ENCODE data around the gene PRSS12.
"Not testable (repeated sequence)": the region's sequence is repeated elsewhere in the genome, so short reads cannot be mapped to it uniquely, and the experiment has no call there.

PRSS12 gene

DNA sequence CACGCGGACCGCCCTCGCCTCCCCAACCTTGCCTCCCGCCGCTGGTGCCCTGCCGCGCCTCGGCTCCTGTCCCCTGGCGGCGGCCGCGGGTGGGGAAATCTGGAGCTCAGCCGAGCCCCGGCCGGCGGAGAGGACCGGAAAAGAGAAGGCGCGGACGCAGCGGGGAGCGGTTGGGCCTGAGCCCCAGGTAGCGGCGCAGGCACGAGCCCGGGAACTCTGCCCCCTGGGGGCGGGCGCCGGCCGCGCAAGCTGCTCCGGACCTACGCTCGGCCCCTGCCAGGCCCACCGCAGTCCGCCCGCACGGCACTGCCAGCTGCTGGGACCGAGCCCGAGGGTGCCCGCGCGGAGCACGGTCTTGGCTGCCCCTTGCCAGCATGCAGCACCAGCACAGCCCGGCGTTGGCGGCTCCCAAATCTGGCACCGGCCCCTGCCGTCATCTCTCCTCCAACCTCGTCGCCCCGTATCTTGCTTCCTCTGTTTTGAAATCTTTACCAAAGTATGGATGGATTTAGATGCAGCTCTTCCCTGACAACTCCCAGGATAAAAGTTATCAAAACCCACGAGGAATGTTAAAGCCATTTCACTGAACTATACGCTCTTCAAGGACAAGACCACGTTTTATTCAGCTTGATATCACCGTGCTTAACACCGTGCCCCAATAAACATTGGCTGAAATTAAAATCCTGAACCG, at the start of gene PRSS12:
Gene PRSS12, minus strand, starts transcription at position 161 of the 691 bp plus-strand sequence. CDS start 283 bp downstream, outside the sequence.
- peaks cover 91% of the 10 kb centered on the region for H3K27me3 Mint-ChIP-seq
- H3K9me3 Mint-ChIP-seq, result no peaks in the 10 kb centered on the region
- ATAC-seq, result peak; percentile 92
- H3K4me3 Mint-ChIP-seq, result peak within 1 kb of the TSS; percentile 70 to 87
- H3K27ac Mint-ChIP-seq, result no peak within 1 kb of the TSS
- H3K4me1 Mint-ChIP-seq, result peaks cover 18% of the 10 kb centered on the region
- peak; percentile 72 to 74 for DNase-seq

DNA sequence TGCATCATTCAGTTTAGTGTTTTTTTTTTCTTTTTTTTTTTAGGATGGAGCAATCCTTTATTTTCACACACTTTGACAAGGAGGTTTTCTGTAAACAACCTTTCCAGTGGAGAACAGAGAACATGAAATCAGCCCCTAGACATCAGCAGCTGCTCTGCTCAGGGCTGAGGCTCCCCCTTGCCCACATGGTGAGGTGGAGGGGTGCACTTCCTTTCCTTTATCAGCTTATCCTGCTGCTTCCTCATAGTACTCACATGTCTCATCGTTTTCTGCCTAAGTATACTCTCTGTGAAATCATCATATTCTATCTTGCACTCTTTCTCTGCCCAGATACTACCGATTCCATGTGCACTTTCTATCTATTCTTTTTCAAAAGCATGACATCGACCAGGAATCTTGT, 47.6 kb upstream of the PRSS12 start:
- H3K27me3 Mint-ChIP-seq, result peaks cover 23% of the 10 kb centered on the region
- H3K4me3 Mint-ChIP-seq, result no peak overlapping the region
- no peak overlapping the region for H3K27ac Mint-ChIP-seq
- DNase-seq, result no peak
- H3K4me1 Mint-ChIP-seq, result no peaks in the 10 kb centered on the region
- H3K9me3 Mint-ChIP-seq, result no peaks in the 10 kb centered on the region
- no peak for ATAC-seq

GRCh38 chr4:118399883-118400282, 47.1 kb upstream of the PRSS12 start:
- not testable (repeated sequence) for ATAC-seq, H3K4me1 Mint-ChIP-seq, H3K4me3 Mint-ChIP-seq, H3K9me3 Mint-ChIP-seq, DNase-seq
- peaks cover 21% of the 10 kb centered on the region for H3K27me3 Mint-ChIP-seq
- peak overlapping the region in 1 of 2 donors; percentile 57 for H3K27ac Mint-ChIP-seq

DNA sequence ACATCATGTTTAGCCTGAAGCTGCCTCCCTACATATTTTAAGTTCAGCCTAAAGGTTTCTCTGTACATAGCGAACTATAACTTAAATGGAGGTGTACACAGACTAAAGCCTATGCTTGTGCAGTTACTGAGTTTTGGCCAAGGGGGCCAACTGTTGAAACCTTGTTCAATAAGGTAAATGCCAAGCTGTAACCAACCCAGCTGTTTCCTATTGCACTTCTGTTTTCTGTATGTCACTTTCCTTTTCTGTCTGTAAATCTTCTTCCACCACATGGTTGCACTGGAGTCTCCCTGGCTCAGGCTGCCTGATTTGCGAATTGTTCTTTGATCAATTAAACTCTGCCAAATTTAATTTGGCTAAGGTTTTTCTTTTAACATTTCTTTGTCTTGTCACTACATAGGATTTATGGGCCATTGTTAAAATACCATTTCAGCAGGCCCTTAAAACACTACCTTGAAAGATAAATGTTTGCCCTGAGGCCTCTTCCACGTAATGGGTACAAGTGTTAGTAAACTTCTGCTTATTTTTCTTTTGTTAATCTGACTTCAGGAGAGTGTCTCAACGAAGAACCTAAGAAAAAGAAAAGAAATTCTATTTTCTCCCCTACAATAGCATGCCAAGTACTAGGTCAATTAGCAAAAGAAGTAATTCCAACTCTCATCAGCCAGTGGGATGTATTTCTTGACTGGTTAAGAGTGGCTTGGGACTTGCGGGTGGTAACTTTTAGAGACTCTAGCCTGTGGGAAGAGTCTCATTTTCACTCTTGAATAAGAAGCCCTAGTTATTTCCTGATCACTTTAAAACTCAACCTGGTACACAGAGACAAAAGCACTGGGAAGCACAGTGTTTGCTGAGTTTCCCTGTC, 45.7 kb upstream of the PRSS12 start:
- H3K27ac Mint-ChIP-seq, result no peak overlapping the region
- H3K9me3 Mint-ChIP-seq, result no peaks in the 10 kb centered on the region
- H3K4me3 Mint-ChIP-seq, result no peak overlapping the region
- peaks cover 13% of the 10 kb centered on the region for H3K27me3 Mint-ChIP-seq
- no peak for DNase-seq
- no peaks in the 10 kb centered on the region for H3K4me1 Mint-ChIP-seq
- ATAC-seq, result peak; percentile 49

GRCh38 chr4:118397623-118397979, 44.8 kb upstream of the PRSS12 start:
- ATAC-seq (no peak), DNase-seq (no peak)
- Mint-ChIP-seq H3K27ac (no peak overlapping the region), H3K27me3 (peaks cover 20% of the 10 kb centered on the region), H3K4me1 (no peaks in the 10 kb centered on the region), H3K9me3 (peaks cover 4 to 5% of the 10 kb centered on the region in 2 donors), H3K4me3 (no peak overlapping the region)

DNA sequence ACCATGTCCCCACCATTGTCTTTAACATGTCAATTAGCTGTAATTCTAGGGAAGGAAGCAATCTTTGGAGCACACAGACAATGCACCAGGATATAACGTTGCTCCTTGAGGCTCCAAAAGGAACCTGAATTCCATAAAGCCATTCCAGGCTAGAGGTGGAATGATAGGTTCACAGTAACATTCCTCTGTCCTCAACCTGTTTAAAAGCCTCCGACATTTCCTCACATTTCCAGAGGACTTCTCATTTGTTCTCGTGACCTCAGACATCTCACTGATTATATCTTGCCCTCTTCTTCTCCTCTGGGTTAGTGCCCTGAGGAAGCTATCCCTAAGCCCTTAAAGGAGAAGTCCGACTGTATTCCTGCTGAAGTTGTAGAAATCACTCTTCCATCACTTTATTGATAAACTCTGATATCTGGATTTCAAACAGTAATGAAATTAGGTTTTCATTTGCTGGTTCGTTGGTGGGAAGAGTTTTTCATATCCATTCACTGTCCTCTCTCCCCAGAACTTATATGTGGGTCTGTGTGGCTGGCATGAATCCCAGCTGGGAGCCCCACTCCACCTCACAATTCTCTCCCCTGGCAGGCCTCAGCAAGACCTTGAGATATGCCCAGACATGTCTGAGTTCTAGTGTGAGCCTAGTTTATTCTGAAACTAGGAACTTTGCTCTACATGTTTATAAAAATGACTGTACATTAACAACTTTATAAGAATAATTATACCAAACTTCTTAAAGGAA, 44.2 kb upstream of the PRSS12 start:
- H3K4me3 Mint-ChIP-seq, result no peak overlapping the region
- H3K9me3 Mint-ChIP-seq, result peaks cover 4 to 7% of the 10 kb centered on the region in 2 donors
- no peaks in the 10 kb centered on the region for H3K4me1 Mint-ChIP-seq
- DNase-seq, result no peak
- H3K27me3 Mint-ChIP-seq, result peaks cover 21% of the 10 kb centered on the region
- H3K27ac Mint-ChIP-seq, result peak overlapping the region; percentile 86 to 89
- ATAC-seq, result peak; percentile 12

DNA sequence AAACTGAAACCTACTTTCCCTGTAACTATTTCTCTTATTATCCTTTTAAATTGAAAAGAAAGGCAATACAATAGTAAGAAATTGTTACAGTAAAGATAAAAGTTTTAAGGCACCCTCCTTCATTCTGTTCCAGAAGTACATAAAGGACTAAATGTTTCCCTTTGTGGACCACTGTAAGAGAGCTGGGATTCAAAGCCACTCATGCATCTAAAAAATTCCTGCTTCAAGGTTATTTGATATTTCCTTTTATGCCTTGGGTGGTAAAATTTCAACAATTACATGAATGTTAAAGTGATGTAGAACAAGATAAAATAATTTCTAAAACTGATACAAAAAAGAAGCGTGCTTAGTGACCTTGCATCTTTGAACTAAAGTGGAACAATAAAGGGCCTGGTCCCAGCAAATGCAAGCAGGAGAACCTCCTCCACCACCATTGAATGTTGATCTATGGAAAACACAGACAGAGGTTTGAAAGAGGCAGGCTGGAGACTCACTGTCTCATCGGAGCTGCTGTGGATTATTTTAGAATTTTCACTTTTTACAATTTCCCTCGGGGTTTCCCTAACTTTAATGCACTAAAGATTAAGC, 42.3 kb upstream of the PRSS12 start:
- H3K4me3 Mint-ChIP-seq, result no peak overlapping the region
- DNase-seq (no peak), ATAC-seq (no peak)
- H3K27me3 Mint-ChIP-seq, result peaks cover 8% of the 10 kb centered on the region
- no peaks in the 10 kb centered on the region for H3K4me1 Mint-ChIP-seq
- H3K9me3 Mint-ChIP-seq, result peaks cover 4 to 7% of the 10 kb centered on the region in 2 donors
- H3K27ac Mint-ChIP-seq, result no peak overlapping the region

GRCh38 chr4:118392509-118392908, 39.7 kb upstream of the PRSS12 start:
- not testable (repeated sequence) for H3K27me3 Mint-ChIP-seq, ATAC-seq, H3K9me3 Mint-ChIP-seq

GRCh38 chr4:118390121-118390520, 37.3 kb upstream of the PRSS12 start:
- DNase-seq (no peak), ATAC-seq (no peak)
- H3K27me3 Mint-ChIP-seq, result peaks cover 8% of the 10 kb centered on the region
- peaks cover 20 to 24% of the 10 kb centered on the region in 2 donors for H3K9me3 Mint-ChIP-seq
- H3K4me1 Mint-ChIP-seq, result no peaks in the 10 kb centered on the region
- no peak overlapping the region for H3K4me3 Mint-ChIP-seq
- no peak overlapping the region for H3K27ac Mint-ChIP-seq

More at GRCh38 chr4:118392509-118392908, 39.7 kb upstream of the PRSS12 start:
- H3K4me3 Mint-ChIP-seq, H3K4me1 Mint-ChIP-seq, DNase-seq, H3K27ac Mint-ChIP-seq: not testable (repeated sequence)

DNA sequence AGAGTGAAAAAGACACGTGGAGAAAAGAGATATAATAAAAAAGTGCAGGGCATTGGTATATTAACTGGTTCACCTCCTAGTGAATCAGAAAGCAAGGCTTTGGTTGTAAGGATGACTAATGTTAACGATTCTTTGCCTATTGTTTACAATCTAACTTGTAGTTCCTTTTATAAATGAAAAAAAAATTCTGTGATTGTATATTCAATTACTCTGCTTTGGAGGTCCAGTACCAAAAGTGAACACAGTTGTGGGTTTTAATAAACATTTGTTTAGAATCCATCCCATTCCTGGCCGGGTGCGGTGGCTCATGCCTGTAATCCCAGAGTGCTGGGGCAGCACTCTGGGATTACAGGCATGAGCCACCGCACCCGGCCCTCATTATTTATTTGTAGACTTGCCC, 36.9 kb upstream of the PRSS12 start:
- Mint-ChIP-seq H3K4me3 (no peak overlapping the region), H3K27me3 (peaks cover 8% of the 10 kb centered on the region), H3K9me3 (peaks cover 20 to 24% of the 10 kb centered on the region in 2 donors), H3K4me1 (no peaks in the 10 kb centered on the region), H3K27ac (no peak overlapping the region)
- DNase-seq (no peak), ATAC-seq (no peak)

GRCh38 chr4:118388606-118389005, 35.8 kb upstream of the PRSS12 start:
- DNase-seq, result no peak
- no peak overlapping the region for H3K27ac Mint-ChIP-seq
- H3K4me1 Mint-ChIP-seq, result no peaks in the 10 kb centered on the region
- peaks cover 20 to 24% of the 10 kb centered on the region in 2 donors for H3K9me3 Mint-ChIP-seq
- peaks cover 8% of the 10 kb centered on the region for H3K27me3 Mint-ChIP-seq
- no peak overlapping the region for H3K4me3 Mint-ChIP-seq
- ATAC-seq, result no peak

DNA sequence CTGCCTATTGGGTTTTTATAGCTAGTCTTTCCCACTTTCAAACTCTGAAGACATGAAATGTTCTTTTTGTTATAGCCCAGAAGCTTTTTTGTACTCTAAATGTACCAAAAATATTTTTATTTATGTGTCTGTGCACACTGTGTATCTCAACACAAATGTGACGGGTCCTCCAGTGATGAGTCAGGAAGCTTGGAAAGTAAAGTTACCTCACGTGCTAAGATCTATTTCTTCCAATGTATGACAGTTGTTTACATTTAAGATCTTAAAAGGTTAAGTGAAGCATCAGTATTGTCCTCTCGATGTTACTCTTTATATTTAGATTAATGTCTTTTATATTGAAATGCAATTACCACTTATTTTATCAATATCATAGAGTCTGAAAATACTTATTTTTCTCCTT, 29.1 kb upstream of the PRSS12 start:
- no peak overlapping the region for H3K27ac Mint-ChIP-seq
- peaks cover 11 to 15% of the 10 kb centered on the region in 2 donors for H3K9me3 Mint-ChIP-seq
- H3K4me3 Mint-ChIP-seq, result no peak overlapping the region
- peaks cover 7% of the 10 kb centered on the region for H3K27me3 Mint-ChIP-seq
- no peak for DNase-seq
- no peak for ATAC-seq
- H3K4me1 Mint-ChIP-seq, result no peaks in the 10 kb centered on the region

GRCh38 chr4:118373614-118374255, 20.9 kb upstream of the PRSS12 start:
- Mint-ChIP-seq H3K4me3 (no peak overlapping the region), H3K4me1 (no peaks in the 10 kb centered on the region), H3K27me3 (peaks cover 23% of the 10 kb centered on the region), H3K27ac (no peak overlapping the region), H3K9me3 (peaks cover 0 to 6% of the 10 kb centered on the region in 2 donors)
- no peak for DNase-seq
- no peak for ATAC-seq

- DNase-seq (no peak), ATAC-seq (no peak)
- no peak overlapping the region for H3K27ac Mint-ChIP-seq
- peaks cover 20% of the 10 kb centered on the region for H3K27me3 Mint-ChIP-seq
- H3K4me1 Mint-ChIP-seq, result no peaks in the 10 kb centered on the region
- H3K9me3 Mint-ChIP-seq, result peaks cover 0 to 6% of the 10 kb centered on the region in 2 donors
- no peak overlapping the region for H3K4me3 Mint-ChIP-seq
Observed at GRCh38 chr4:118372251-118372650, 19.4 kb upstream of the PRSS12 start.

DNA sequence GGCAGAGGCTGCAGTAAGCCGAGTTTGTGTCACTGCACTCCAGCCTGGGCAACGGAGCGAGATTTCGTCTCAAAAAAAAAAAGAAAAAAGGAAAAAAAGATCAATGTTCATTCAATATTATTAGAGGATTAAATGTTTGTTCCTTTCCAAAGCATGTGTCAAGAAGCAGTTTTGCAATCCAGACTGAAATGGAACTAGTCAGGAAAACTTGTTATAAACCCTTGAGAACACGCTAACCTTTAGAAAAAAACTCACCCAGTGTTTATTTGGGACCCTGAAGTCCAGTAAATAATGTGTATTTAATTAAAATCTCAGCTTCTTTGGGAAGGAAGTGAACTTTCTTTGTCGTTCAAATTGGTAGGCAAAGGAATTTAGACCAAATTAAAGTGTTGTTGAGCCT, 16.4 kb upstream of the PRSS12 start:
- no peak for DNase-seq
- Mint-ChIP-seq H3K9me3 (no peaks in the 10 kb centered on the region), H3K4me1 (no peaks in the 10 kb centered on the region), H3K4me3 (no peak overlapping the region), H3K27me3 (no peaks in the 10 kb centered on the region), H3K27ac (no peak overlapping the region)
- ATAC-seq, result no peak
